HG03135 (cell line): Measurements from ENCODE around the gene FBXO15.

Source experiments
- ATAC-seq: cut with Tn5 transposase; IDR thresholded peaks from one replicate; pipeline ENCODE4 v1.9.1; 2021; ENCODE audit warnings: mild to moderate bottlenecking, moderate library complexity; ENCODE audit not compliant: unreplicated experiment

The FBXO15 gene

GRCh38 chr18:74115046-74115445 is 32.6 kb downstream of the FBXO15 start:
- no peak for ATAC-seq

DNA sequence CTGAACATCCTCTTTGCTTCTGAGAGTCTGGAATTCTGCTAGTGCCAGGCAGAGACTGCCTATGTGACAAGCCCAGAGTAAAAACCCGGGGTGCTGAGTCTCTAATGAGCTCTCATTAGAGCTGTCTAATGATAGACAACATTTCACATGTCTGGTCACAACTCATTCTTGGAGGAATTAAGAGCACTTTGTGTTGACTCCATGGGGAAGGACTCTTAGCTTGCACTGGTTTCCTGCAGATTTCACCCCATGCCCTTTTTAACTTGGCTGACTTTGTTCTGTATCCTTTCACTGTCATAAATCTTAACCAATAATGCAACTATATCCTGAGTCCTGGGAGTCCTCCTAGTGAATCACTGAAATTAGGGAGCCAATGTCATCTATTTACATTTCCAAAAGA is 33.5 kb downstream of the FBXO15 start:
- ATAC-seq, result no peak

DNA sequence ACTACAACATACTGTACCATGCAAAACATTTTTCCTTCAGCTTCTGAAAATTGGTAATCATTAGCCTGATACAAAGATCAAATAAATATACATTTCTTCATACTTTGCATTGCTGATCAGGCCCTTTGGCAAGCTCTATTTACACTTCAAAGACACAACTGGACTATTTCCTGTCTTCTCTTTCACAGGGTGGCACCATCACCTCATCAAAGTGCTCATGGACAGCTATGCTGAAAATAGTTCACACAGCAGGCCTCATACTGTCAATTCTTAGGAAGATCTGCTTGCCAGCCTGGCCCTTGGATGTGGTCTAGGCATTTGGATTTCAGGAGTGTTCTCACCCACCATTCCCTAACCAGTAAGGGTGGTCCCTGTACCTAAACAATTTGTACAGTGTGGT is 33.9 kb downstream of the FBXO15 start:
- no peak for ATAC-seq

DNA sequence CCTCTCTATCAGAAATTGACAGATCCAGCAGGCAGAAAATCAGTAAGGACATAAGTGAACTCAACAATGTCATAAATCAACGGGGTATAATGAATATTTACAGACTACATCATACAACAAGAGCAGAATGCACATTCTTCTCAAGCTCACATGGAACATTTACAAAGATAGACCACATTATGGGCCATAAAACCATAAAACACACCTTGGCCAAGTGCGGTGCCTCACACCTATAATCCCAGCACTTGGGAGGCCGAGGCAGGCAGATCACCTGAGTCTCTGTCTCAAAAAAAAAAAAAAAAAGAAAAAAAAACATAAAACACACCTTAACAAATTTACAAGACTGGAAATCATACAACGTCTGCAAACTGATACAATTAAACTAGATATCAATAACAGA is 36.7 kb downstream of the FBXO15 start:
- ATAC-seq, result no peak

DNA sequence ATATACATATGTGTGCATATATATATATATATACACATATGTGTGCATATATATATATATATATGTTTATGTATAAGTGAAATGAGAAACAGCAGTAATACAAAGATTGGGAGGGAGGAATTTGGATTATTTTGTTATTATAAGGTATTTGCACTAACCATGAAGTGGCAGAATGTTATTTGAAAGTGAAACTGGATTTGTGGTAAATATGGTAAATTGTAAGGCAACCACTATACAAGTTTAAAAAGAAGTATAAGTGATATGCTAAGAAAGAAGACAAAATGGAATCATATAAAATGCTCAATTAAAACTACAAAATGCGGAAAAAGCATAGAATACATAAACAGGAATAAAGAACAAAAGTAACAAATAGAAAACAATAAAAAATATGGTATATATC is 37.5 kb downstream of the FBXO15 start:
- ATAC-seq, result no peak

DNA sequence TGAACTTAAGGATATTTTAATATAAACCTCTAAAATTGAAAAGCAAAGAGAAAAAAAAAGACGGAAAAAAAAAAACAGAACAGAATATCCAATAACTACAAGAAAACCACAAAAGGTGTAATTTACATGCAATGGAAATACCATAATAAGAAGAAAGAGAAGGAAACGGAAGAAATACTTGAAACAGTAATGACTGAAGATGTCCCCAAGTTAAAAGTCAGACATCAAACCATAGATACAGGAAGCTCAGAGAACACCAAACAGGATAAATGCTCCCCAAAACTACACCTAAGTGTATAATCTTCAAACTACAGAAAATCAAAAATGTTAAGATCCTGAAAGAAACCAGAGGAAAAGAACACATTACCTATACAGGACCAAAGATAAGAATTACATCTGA is 39.2 kb downstream of the FBXO15 start:
- ATAC-seq, result no peak

DNA sequence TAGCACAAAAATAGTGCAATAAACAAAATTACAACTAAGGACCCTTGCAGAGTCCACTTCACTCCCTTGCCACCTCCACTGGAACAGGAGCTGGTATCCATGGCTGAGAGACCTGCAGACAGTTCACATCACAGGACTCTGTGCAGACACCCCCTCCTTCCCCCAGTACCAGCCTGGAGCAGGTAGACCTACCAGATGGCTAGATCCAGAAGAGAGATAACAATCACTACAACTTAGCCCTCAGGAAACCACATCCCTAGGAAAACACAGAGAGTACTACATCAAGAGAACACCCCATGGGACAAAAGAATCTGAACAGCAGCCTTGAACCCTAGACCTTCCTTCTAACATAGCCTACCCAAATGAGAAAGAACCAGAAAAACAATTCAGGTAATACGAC is 49.8 kb downstream of the FBXO15 start:
- ATAC-seq, result no peak

GRCh38 chr18:74092922-74093321 is 54.7 kb downstream of the FBXO15 start:
- no peak for ATAC-seq

GRCh38 chr18:74084184-74084855 is 63.3 kb downstream of the FBXO15 start:
- no peak for ATAC-seq

GRCh38 chr18:74083557-74083952 is 64.1 kb downstream of the FBXO15 start:
- no peak for ATAC-seq

DNA sequence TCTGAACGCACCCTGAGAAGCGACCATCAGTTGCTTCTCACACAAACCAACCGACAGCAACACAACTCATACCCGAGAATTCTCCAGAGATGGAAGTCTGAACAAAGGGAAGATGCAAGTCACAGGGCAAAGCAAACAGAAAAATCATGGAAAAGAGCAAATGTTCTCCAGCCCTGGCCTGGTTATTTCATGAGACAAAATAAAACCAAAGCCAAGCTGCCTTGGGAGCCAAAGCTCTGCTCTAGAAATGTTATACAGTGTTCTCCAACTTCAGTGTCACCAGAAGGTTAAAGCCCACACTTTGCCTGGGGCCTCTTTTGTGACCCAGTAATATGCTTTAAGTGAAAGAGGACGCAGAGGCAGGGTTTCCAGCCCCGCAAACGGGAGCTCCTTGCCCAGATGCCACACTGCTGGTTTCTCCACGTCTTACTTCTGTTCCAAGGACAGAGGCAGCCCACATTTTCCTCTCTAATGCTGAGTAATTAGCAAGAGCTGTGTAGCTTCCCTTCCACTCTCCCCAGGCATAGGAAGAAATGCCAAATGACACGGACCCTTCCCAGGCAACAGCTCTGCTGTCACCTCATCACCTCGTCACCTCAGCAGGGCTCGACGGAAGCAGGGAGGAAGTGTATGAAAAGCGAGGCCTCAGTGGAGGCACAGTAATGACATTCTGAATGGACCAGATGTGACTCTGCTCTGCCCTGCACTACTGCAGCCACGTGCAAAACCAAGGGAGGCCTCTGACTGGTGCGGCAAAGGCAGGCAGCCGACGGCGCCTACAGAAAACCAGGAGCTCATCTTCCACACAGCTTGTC is 64.7 kb downstream of the FBXO15 start:
- no peak for ATAC-seq

- ATAC-seq, result peak; percentile 88
Observed at GRCh38 chr18:74081966-74082741, 65.5 kb downstream of the FBXO15 start.

DNA sequence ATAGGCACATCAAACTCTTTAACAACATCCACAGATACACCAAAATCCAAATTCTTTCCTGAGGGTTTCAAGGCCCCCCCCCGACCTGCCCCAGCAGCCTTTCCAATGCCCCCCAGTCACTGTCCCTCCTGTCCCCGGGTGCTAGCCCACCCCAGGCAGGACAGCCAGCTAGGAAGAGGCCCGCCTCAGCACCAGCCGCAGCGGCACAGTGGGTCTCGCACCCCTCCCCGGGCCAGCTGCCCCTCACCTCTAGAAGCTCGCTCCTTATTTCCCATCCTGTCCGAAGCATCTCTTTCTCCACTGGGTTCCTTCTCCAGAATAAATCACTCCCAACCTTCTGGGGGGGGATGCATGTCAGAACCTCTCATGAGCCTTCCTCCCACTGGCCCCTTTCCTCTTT is 69.4 kb downstream of the FBXO15 start:
- ATAC-seq, result no peak

GRCh38 chr18:74074668-74075564 is 72.7 kb downstream of the FBXO15 start:
- ATAC-seq, result no peak

DNA sequence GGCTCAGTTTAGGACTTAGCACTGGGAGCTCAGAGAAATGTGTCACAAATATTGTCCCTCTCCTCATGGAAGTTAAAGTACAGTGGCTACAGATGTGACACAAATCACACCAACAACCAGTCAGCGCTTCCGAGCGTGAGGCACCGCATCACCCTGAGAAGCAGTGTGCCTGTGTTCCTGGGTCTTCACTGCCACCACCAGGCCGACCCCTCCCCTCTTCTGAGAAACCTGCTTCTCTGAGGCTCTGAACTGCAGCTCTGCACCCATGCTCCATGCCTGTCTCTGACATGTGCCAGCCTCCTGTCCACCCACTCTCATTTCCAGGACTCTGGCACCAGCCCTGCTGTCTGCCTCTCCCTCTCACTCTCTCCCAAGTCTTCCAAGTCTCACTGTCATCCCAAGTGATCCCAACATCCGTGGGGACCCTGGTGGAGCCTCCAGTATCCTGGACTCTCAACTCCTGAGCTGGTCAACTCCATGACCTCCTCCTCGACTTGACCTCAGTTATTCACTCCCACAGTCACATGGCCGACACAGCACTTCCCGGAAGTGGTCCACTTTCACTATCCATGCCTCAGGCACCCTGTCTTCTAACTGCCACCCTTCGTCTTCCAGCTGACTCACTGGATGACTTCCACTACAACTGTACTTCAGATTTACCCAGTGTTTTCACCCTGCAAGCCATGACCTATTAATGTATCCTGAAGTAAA is 73.5 kb downstream of the FBXO15 start:
- ATAC-seq, result no peak

DNA sequence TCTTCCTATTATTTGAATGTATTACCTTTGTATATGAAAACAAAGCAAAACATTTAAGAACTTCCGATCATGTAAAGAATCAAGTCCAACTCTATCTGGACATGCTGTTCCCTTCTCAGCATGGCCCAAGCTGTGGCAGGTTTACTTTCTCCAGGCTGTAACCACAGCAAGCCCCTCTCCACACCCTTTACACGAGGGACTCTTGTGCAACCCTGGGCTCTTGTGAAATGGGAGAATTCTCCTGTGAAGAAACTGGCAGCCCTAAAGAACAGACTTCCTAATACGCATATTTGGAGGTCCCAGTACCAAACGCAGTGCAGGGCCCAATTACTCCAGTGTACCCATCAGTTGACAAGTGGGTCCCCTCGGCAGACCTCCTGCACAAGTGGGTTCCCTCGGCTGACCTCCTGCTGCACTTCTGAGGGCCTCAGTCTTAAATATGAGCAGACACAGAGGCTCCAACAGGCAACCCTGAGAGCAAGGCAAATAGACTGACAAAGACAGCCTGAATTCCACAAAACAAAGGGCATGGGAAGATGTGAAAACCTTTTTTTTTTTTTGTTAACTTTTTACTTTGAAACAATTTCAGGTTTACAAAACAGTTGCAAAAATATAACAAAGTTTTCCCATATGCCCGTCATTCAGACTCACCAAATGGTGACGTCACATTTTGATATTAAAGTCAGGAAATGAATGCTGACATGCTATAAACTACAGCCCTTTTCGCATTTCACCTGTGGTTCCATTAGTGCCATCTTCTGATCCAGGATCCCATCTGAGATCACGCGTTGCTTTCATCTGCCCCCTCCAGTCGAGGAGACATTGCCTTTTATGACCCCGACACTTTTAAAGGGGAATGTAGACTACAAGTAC is 78.2 kb downstream of the FBXO15 start:
- no peak for ATAC-seq

DNA sequence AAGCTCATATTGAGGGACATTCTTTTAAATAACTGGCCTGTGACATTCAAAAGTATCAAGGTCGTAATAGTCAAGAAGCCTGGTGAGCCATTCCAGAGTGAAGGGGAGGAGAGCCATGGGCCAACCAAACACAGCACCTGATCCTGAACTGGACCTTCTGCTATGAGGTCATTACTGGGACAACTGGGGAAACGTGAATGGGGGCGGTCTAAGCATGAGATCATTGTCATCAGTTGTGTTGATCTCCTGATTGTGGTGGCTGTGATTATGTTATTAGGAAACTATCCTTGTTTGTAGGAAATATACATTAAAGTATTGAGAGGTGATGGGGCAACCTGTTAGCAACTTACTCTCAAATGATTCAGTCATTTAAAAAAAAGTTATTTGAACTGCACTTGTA is 79.3 kb downstream of the FBXO15 start:
- no peak for ATAC-seq

GRCh38 chr18:74066018-74066417 is 81.6 kb downstream of the FBXO15 start:
- ATAC-seq, result no peak

DNA sequence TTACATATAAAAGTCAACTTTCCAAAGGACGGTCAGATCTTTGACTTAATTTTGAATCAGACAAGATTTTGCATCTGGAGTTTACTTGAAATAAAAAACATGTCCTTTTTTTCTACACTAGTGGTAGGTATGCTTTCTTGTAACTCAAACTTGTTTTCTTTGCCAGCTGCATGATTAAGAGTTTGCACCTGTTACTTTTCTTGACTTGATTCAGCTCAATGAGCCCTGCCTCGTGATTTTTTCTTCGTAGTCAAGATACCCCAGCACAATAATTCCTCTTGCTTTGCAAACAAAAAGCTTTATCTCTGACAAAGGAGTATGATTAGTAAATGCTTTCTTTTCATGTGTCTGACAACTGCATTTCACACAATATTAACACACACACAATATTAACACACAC is 82.3 kb downstream of the FBXO15 start:
- ATAC-seq, result no peak
